HepG2 (cell line): ENCODE data around the gene ARHGAP4. TPM values are rescaled to one million over a fixed set of nuclear protein-coding genes. Genes with fewer than 3 reads are reported as not detected.

Experiments
- HIVEP1 ChIP-seq: sonication (generic); formaldehyde crosslinking; IDR thresholded peaks from 2 replicates; pipeline ENCODE4 v1.4.0; 2020; ENCODE audit warnings: mild to moderate bottlenecking, missing genetic modification reagents
- HNRNPL ChIP-seq: fragments of 200-400 bp; formaldehyde crosslinking; IDR thresholded peaks from 2 replicates; pipeline ENCODE4 v1.6.1; 2017; ENCODE audit warnings: mild to moderate bottlenecking, low read depth, low read length
- ISL2 ChIP-seq: sonication (generic); formaldehyde crosslinking; IDR thresholded peaks from 2 replicates; pipeline ENCODE4 v1.5.0; 2020; ENCODE audit warnings: missing genetic modification reagents
- MED13 ChIP-seq: sonication (generic); formaldehyde crosslinking; IDR thresholded peaks from 2 replicates; pipeline ENCODE4 v1.5.0; 2020; ENCODE audit warnings: missing genetic modification reagents
- NR2F1 ChIP-seq, 2 experiments: fragments of 450-650 bp in 1 of 2; formaldehyde crosslinking in 1 of 2; IDR thresholded peaks; 2 replicates each; pipeline versions ENCODE4 v1.5.0 to v1.6.1; 2016 to 2020; ENCODE audit warnings: mild to moderate bottlenecking in 1 of 2, missing compliant biosample characterization in 1 of 2, missing genetic modification reagents in 1 of 2, moderate library complexity in 1 of 2
- PATZ1 ChIP-seq: sonication (generic); formaldehyde crosslinking; IDR thresholded peaks from 2 replicates; pipeline ENCODE4 v1.4.0; 2020; ENCODE audit warnings: missing genetic modification reagents
- PAXIP1 ChIP-seq: sonication (generic); formaldehyde crosslinking; conservative IDR thresholded peaks from 2 replicates; pipeline ENCODE4 v1.4.0; 2020; ENCODE audit warnings: mild to moderate bottlenecking, missing genetic modification reagents, moderate library complexity
- POLR2G ChIP-seq: fragments of 200-400 bp; formaldehyde crosslinking; IDR thresholded peaks from 2 replicates; pipeline ENCODE4 v1.6.1; 2018; ENCODE audit warnings: mild to moderate bottlenecking, low read depth, low read length, moderate library complexity
- PTBP1 ChIP-seq: fragments of 200-400 bp; formaldehyde crosslinking; IDR thresholded peaks from 2 replicates; pipeline ENCODE4 v1.6.1; 2018; ENCODE audit warnings: low read length, low read depth; ENCODE audit not compliant: poor library complexity, severe bottlenecking
- RARA ChIP-seq: IDR thresholded peaks from 2 replicates; pipeline ENCODE4 v1.6.1; 2016; ENCODE audit warnings: missing genetic modification reagents, missing compliant biosample characterization
- SAP130 ChIP-seq: IDR thresholded peaks from 2 replicates; pipeline ENCODE4 v1.6.1; 2016; ENCODE audit warnings: low read depth
- SOX5 ChIP-seq: IDR thresholded peaks from 2 replicates; pipeline ENCODE4 v1.6.1; 2016; ENCODE audit warnings: borderline replicate concordance
- SRSF1 ChIP-seq: fragments of 200-400 bp; formaldehyde crosslinking; optimal IDR thresholded peaks from 2 replicates; pipeline ENCODE3; 2017; ENCODE audit warnings: mild to moderate bottlenecking, low read depth, low read length, moderate library complexity
- TEAD3 ChIP-seq: optimal IDR thresholded peaks from 2 replicates; pipeline ENCODE3; 2016; ENCODE audit warnings: borderline replicate concordance
- ZNF282 ChIP-seq: fragments of 450-650 bp; IDR thresholded peaks from 2 replicates; pipeline ENCODE4 v1.6.1; 2018; ENCODE audit not compliant: partially characterized antibody
- ZNF33A ChIP-seq: sonication (generic); formaldehyde crosslinking; IDR thresholded peaks from 2 replicates; pipeline ENCODE4 v1.5.1; 2020; ENCODE audit warnings: missing genetic modification reagents, mild to moderate bottlenecking, moderate library complexity, borderline replicate concordance
- ZNF687 ChIP-seq: sonication (generic); formaldehyde crosslinking; IDR thresholded peaks from 2 replicates; pipeline ENCODE4 v1.5.1; 2020; ENCODE audit warnings: mild to moderate bottlenecking, missing genetic modification reagents, moderate library complexity
- polyA plus RNA-seq, 8 experiments: library from polyadenylated mRNA; depleted of rRNA in 3 of 8; stranded (reverse) in 7 of 8; unstranded in 1 of 8; fragments of >200 nt; fragmentation: Illumina TruSeq in 4 of 8; extraction: Trizol in 4 of 8; gene quantifications; 2 replicates each; pipeline versions ENCODE4 v1.2.1 to v1.2.3, GENCODE V29; 2011 to 2016; ENCODE audit warnings: low read depth in 4 of 8, missing spikeins in 1 of 8, mixed read lengths in 1 of 8; ENCODE audit not compliant: insufficient read depth in 1 of 8
- total RNA-seq, 5 experiments: library from RNA; depleted of rRNA; stranded (reverse); fragments of >200 nt; fragmentation: Illumina TruSeq; extraction: Trizol; gene quantifications; 2 replicates each; pipeline ENCODE4 v1.2.3, GENCODE V29; 2016; ENCODE audit warnings: low read depth in 1 of 5
- TF ChIP-seq, protein P1 (sequence below): sonication (generic); formaldehyde crosslinking; IDR thresholded peaks from 2 replicates; pipeline ENCODE4 v1.9.0; 2021; ENCODE audit warnings: missing genetic modification reagents, borderline replicate concordance

ARHGAP4 gene
- total and polyA plus RNA-seq, 2 of the 13 experiments (the other 11 are each of a cell fraction or from before 2014, with no cell fraction given): 0.57 to 0.64 TPM

- TF ChIP-seq TEAD3 (CRISPR knock-in tag) (peak; percentile 27), ZNF687 (CRISPR knock-in tag) (peak; percentile 43), NR2F1 (CRISPR knock-in tag; IDR thresholded peaks at IDR 0.05) (peak; percentile 39 to 81; a peak in 3 of 4 replicates), POLR2G (peak; percentile 8; the same call in 1 of the 2 replicates), ZNF282 (no peak), SOX5 (CRISPR knock-in tag) (0 out of 2 replicates have a peak, but pooled peaks have one; percentile 17), PTBP1 (peak; percentile 96), PAXIP1 (CRISPR knock-in tag) (peak; percentile 77), RARA (CRISPR knock-in tag) (peak; percentile 29; the same call in 1 of the 2 replicates), MED13 (no peak), ISL2 (0 out of 2 replicates have a peak, but pooled peaks have one; percentile 24), HIVEP1 (CRISPR knock-in tag) (no peak), PATZ1 (CRISPR knock-in tag) (peak; percentile 90), ZNF33A (no peak), SAP130 (CRISPR knock-in tag) (peak; percentile 65; the same call in 1 of the 2 replicates), HNRNPL (peak; percentile 27; the same call in 1 of the 2 replicates), SRSF1 (peak; percentile 34)
- TF ChIP-seq, protein P1, sequence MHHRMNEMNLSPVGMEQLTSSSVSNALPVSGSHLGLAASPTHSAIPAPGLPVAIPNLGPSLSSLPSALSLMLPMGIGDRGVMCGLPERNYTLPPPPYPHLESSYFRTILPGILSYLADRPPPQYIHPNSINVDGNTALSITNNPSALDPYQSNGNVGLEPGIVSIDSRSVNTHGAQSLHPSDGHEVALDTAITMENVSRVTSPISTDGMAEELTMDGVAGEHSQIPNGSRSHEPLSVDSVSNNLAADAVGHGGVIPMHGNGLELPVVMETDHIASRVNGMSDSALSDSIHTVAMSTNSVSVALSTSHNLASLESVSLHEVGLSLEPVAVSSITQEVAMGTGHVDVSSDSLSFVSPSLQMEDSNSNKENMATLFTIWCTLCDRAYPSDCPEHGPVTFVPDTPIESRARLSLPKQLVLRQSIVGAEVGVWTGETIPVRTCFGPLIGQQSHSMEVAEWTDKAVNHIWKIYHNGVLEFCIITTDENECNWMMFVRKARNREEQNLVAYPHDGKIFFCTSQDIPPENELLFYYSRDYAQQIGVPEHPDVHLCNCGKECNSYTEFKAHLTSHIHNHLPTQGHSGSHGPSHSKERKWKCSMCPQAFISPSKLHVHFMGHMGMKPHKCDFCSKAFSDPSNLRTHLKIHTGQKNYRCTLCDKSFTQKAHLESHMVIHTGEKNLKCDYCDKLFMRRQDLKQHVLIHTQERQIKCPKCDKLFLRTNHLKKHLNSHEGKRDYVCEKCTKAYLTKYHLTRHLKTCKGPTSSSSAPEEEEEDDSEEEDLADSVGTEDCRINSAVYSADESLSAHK (CRISPR knock-in tag): peak; percentile 98; the same call in 1 of the 2 replicates
Measured at GRCh38 chrX:153882086-153882498, 44.0 kb downstream of the ARHGAP4 start (continued).
